ENCODE data around the gene IFNA4.
"Not testable (repeated sequence)": the region's sequence is repeated elsewhere in the genome, so short reads cannot be mapped to it uniquely, and the experiment has no call there.

The IFNA4 gene

GRCh38 chr9:21172156-21172555, 15.2 kb downstream of the IFNA4 start:
- TF ChIP-seq, protein P1, sequence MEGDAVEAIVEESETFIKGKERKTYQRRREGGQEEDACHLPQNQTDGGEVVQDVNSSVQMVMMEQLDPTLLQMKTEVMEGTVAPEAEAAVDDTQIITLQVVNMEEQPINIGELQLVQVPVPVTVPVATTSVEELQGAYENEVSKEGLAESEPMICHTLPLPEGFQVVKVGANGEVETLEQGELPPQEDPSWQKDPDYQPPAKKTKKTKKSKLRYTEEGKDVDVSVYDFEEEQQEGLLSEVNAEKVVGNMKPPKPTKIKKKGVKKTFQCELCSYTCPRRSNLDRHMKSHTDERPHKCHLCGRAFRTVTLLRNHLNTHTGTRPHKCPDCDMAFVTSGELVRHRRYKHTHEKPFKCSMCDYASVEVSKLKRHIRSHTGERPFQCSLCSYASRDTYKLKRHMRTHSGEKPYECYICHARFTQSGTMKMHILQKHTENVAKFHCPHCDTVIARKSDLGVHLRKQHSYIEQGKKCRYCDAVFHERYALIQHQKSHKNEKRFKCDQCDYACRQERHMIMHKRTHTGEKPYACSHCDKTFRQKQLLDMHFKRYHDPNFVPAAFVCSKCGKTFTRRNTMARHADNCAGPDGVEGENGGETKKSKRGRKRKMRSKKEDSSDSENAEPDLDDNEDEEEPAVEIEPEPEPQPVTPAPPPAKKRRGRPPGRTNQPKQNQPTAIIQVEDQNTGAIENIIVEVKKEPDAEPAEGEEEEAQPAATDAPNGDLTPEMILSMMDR (IDR thresholded peaks at IDR 0.05; ENCODE audit: low read depth, low read length, missing control alignments), result no peak
- DNase-seq (ENCODE audit: low read depth), result no peak
- no peak overlapping the region for H3K4me3 ChIP-seq (ENCODE audit: low read depth, low read length)

DNA sequence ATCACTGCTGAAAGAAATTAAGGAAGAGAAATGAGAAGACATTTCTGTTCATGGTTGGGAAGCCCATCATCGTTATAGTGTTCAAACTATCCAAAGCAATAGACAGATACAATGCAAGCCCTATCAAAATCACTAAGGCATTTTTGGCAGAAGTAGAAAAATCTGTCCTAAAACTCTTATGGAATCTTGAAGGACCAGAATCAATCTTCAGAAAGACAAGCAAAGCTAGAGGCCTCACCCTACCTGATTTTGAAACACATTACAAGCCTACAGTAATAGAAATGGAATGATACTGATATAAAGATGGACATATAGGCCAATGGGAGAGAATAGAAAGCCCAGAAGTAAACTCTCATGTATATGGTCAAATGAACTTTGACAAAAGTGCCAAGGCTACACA, 16.0 kb downstream of the IFNA4 start:
- no peak overlapping the region for H3K4me3 ChIP-seq (ENCODE audit: low read depth, low read length)
- TF ChIP-seq, protein P1 (IDR thresholded peaks at IDR 0.05; ENCODE audit: low read depth, low read length, missing control alignments), result no peak
- no peak for DNase-seq (ENCODE audit: low read depth)

GRCh38 chr9:21166560-21166959, 20.8 kb downstream of the IFNA4 start, which contains the start of gene IFNA21:
IFNA21 (minus strand) TSS chr9:21166660; CDS start chr9:21166612, 48 bp downstream.
- not testable (repeated sequence) for DNase-seq (ENCODE audit: low read depth); H3K4me3 ChIP-seq (ENCODE audit: low read depth, low read length)

DNA sequence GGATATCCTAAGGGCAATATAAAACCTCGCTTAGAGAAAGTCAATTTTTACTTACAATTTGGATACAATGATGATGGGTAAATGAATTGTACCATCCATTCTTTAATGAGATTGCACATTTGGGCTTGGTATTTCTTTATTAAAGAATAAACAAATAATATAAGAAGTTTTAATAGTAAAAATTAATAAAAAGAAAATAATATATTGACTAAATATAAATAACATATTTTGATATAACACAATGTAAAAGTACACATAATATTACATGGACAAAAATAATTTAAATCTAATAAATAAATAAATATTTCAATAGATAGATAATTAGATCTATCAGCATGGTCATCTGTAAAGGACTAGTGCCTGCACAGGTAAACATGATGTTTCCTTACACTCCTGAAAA, 21.9 kb downstream of the IFNA4 start:
- no peak for DNase-seq (ENCODE audit: low read depth)
- no peak overlapping the region for H3K4me3 ChIP-seq (ENCODE audit: low read depth, low read length)
- TF ChIP-seq, protein P1 (IDR thresholded peaks at IDR 0.05; ENCODE audit: low read depth, low read length, missing control alignments), result no peak

GRCh38 chr9:21160178-21160577, 27.2 kb downstream of the IFNA4 start:
- no peak overlapping the region for H3K4me3 ChIP-seq (ENCODE audit: low read depth, low read length)
- DNase-seq (ENCODE audit: low read depth), result peak; percentile 41
- TF ChIP-seq, protein P1 (IDR thresholded peaks at IDR 0.05; ENCODE audit: low read depth, low read length, missing control alignments), result no peak

- DNase-seq (ENCODE audit: low read depth), result no peak
- TF ChIP-seq, protein P1 (IDR thresholded peaks at IDR 0.05; ENCODE audit: low read depth, low read length, missing control alignments), result no peak
- no peak overlapping the region for H3K4me3 ChIP-seq (ENCODE audit: low read depth, low read length)
These were observed 31.9 kb downstream of the IFNA4 start for GRCh38 chr9:21155501-21155900.

DNA sequence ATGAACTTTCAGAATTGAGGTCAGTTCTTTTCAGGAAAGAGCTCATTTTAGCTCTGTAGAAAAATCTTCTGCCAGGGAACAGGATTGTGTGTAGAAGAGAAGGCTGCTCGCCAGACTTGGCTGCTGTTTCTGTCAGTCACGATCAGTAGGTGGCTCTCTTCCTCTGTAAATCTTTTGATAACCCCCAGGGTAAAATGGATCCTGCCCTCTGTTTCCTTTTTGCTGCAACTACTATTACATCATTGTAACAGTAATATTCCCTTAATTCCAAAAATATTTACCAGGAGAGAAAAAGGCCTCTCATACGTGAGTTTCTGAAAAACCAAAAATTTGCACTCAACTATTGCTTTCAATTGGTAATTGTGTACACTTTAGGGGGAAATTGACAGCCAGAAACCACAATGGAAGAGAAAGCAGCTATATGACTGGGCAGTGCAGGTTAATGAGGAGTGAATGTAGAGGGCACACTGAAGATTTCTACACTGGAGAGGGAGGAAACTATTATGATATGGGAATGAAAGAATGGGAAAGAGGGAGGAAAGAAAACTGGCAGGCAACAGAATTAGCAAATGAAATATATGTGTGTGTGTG, 33.3 kb downstream of the IFNA4 start:
- no peak for DNase-seq (ENCODE audit: low read depth)
- TF ChIP-seq, protein P1 (IDR thresholded peaks at IDR 0.05; ENCODE audit: low read depth, low read length, missing control alignments), result peak; percentile 45
- H3K4me3 ChIP-seq (ENCODE audit: low read depth, low read length), result no peak overlapping the region
